Measurements from ENCODE around the gene RPL29.

Gene RPL29

DNA sequence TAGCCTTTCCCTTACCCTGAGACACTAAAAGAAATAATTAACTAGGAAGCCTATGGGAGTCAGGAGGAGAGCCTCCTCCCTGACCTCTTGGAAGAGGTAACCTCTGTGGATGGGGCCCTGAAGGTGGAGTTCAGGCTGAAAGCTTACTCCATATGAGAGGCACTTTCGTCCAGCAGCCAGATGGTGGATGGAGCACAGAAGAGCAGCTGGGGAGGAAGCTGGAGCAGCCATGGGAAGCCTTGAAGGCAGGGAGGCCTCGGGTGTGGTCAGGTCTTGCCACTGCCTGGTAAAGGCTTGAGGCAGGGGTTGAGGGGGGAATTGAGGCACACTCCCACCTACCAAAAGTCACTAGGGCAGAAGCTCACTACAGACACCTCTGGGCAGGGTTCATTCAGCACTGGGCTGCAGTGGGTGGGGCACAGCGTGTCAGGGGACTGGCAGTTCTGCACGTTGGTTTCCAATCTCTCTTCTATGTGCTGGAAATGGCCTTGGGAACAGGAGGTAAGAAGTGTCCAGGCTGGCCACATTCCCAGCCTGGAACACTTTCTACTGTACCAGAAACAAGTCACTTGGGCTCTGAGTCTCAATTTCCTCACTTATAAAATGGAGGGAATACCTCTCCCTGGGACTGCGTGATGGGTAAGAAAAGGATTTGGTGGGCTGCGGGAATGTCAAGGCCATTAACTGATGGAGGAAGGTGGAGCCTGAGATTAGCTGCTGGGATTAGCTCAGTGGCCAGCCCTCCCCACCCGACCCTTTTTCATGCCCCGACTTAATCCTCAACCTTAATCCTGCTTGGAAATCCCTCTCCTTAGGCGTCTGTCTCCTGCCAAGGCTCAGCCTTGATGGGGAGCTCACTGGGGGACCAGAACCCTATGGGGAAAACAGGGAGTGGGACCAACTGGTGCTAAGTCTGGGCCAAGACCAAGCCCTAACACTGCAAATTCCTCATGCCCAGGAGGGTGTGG is 33.8 kb downstream of the RPL29 start:
- no peak for DNase-seq

DNA sequence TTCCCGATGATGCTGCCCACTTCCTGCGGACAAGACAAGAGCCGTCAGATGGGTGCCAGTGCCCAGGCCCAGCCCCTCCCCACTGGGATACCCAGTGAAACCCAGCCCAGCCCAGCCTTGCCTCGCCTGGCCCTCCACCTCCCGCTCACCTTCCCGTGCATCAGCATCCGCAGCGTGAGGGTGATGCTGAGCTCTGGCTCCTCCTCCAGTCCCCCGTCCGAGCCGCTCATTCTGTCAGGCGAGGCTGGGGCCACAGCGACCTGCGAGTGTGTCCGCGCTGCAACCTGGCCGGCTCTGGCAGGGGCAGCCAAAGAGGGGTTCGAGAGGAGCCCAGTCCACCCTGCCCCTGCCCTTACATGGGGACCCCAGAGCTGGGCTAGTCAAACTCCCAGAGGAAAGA is 34.7 kb downstream of the RPL29 start:
- no peak for DNase-seq

DNA sequence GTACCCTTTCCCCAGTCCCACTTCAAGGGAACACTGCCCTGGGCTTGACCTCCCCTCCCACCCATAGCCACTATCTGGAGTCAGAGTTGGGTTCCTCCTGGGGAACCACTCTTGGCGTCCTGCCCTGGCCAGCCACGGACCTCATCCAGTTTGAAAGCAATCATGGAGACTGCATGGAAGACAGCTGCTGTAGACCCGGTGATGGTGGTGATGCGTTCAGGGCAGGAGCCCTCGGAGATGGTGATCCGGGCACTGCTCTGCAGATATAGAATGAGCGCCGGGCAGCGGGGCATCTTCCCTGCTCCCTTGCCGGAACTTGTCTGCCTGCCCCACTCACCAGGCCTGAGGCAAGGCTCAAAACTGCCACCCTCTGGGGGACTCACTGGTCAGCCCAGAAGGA is 35.3 kb downstream of the RPL29 start:
- DNase-seq: no peak

GRCh38 chr3:51959651-51960050 is 36.0 kb downstream of the RPL29 start:
- DNase-seq: no peak

DNA sequence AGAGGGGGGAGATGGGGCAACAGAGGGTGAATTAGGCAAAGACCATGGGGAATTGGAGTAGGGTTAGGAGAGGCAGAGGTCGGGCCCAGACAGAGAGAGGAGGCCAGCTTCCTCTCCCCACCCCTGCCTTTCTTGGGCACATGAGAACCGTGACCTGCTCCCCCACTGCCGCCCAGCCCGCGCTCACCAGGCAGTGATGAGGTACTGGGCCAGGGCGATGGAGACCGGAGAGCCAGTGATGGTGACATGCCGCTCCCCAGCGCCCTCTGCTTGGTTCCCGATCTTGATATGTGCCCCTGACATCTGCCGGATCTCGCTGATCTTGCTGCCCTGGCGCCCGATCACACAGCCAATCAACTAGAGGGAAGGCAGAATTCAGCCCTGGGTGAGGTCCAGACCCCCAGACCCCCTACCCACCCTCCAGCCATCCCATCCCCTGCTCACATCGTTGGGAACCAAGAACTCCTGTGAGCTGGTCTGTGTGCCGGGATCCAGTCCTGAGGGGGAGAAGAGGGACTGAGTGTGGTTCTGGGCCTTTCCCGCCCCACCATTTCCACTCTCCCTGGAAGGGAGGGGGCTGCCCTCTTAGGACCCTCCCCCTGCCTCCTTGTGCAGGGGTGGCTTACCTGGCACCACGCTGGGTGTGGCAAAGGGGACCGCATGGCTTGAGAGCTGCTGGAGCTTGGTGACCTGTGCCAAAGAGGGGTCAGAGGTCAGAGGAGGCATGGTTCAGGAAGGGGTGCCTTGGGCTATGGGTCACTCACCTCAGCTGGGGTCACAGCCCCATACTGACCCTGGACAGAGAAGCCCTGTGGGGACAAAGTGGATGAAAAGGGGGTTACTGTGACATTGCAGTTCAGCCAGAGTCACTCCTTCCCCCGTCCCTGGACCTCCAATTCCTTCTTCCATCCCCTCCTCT is 36.8 kb downstream of the RPL29 start:
- DNase-seq: no peak

GRCh38 chr3:51957520-51958205 is 38.0 kb downstream of the RPL29 start:
- DNase-seq: no peak

- peak; percentile 37 for DNase-seq
These were observed 39.6 kb downstream of the RPL29 start for GRCh38 chr3:51955893-51956770.

GRCh38 chr3:51955175-51955892 is 40.4 kb downstream of the RPL29 start, which contains the start of gene GPR62:
Gene GPR62, plus strand, starts transcription at chr3:51955381. Its CDS starts 272 bp downstream, at chr3:51955653.
- DNase-seq: no peak

GRCh38 chr3:51954713-51955112 is 41.0 kb downstream of the RPL29 start:
- no peak for DNase-seq

- DNase-seq: no peak
These were observed 41.6 kb downstream of the RPL29 start for GRCh38 chr3:51954105-51954504.

DNA sequence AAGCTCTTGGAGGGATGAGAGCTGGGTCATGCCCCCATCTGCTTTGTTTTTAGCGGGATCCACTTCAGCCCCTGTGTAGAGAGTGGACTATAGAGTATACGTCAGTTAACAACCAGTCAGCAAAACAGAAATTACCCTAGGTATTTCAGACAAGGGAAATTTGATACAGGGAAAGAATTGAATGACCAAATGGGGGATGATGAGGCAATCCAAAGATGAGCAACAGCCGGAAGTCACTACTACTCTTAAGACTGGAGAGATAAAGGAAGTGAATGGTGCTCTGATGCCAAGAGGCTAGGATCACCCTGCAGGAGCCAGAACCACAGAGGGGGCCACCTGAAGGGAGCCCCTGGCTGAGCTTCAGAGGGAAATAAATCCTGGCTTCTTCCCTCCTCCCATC is 42.2 kb downstream of the RPL29 start:
- no peak for DNase-seq

GRCh38 chr3:51950899-51951298 is 44.8 kb downstream of the RPL29 start:
- DNase-seq: no peak

- no peak for DNase-seq
These were observed 46.6 kb downstream of the RPL29 start for GRCh38 chr3:51949121-51949520.

- DNase-seq: no peak
These were observed 47.6 kb downstream of the RPL29 start for GRCh38 chr3:51948016-51948580.

DNA sequence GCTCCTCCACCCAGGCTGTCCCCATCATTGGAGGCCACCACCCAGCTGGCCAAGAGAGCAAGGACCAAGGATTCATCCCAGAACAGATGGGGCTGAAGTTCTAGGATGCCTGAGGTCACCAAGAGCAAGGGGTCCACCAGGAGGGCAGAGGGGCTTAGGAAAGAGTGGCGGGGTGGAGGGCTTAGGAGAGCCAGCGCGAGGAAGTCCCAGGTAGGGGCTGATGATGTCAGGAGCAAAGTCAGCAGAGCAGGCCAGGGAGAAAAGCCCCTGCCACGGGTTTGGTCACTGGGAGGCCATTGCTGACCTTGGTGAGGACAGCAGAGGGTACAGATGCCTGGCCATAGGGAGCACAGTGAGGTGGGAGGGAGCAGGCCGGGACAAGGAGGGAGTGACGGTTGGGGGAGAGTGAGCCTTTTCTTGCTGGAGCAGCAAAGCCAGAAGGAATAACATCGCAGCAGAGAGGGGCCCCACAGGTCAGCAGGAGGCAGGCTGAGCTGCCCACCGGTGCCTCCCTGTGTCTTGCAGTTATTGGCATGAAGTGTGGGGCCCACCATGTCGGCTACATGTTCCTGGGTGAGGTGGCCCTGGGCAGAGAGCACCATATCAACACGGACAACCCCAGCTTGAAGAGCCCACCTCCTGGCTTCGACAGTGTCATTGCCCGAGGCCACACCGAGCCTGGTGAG is 48.3 kb downstream of the RPL29 start:
- DNase-seq: no peak

DNA sequence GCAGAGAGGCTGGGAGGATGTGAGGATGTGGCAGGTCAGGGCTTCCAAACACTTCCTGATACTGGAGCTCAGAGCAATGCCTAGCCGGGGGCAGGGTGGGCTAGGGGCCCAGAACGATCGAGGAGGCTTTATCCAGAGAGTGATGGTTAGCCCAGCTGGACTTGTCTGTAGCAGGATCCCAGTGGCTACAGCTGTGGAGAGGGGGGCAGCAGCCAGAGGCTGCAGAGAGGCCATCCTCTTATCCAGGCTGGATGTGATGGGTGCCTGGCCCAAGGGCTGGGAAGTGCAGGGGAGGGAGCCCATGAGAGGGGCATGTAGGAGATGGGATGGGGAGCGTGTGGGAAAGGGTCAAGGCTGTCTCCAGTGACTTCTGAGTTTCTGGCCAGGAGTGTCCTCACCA is 48.9 kb downstream of the RPL29 start:
- DNase-seq: no peak

GRCh38 chr3:51945926-51946705 is 49.6 kb downstream of the RPL29 start:
- no peak for DNase-seq

DNA sequence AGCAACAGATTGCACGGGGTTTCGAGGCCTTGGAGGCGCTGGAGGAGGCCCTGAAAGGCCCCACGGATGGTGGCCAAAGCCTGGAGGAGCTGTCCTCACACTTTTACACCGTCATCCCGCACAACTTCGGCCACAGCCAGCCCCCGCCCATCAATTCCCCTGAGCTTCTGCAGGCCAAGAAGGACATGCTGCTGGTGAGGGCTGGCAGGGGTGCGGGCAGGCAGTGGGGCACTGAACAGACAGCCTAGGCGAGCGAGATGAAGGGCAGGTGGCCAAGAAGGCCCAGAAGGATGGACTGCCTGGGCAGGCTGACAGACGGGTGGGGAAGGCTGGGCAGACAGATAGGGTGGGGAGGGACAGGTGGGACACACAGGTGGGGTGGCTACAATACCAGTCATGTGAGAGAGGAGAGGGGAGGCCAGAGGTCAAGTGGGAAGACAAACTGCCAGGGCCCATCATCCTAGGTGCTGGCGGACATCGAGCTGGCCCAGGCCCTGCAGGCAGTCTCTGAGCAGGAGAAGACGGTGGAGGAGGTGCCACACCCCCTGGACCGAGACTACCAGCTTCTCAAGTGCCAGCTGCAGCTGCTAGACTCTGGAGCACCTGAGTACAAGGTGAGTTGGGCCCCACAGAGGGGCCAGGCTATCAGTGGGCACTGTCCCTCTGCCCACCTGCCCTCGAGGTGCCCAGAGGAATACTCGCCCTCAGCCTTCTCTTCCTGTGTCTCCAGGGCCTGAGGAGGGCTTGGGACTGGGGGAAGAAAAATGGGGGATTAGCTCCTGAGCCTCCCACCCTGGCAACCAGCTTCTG is 50.5 kb downstream of the RPL29 start:
- no peak for DNase-seq
